Amniotic stem cell (primary cell): Measurements from ENCODE around the gene ZNF57.
"Not testable (repeated sequence)": the region's sequence is repeated elsewhere in the genome, so short reads cannot be mapped to it uniquely, and the experiment has no call there.

Experiments
- DNase-seq: peaks from one replicate; lab custom pipeline; 2025; lab: John Stamatoyannopoulos, UW

Gene ZNF57

GRCh38 chr19:2896694-2897093 is 4.0 kb upstream of the ZNF57 start:
- DNase-seq, result no peak

GRCh38 chr19:2902590-2903218 is 2.0 kb downstream of the ZNF57 start:
- DNase-seq, result no peak

DNA sequence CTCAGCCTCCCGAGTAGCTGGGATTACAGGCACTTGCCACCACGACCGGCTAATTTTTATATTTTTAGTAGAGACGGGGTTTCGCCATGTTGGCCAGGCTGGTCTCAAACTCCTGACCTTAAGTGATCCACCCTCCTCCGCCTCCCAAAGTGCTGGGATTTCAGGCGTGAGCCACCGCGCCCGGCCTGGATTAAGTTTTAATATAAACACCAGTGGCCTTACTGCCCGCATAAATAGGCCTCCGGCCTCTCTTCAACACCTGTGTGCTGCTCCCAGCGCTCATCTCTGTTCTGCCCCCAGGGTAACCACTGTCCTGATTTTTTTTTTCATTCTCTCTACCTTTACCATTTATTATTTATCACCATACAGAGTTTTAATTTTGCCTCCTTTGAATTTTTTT is 2.6 kb downstream of the ZNF57 start:
- DNase-seq, result not testable (repeated sequence)

GRCh38 chr19:2905918-2906519 is 5.3 kb downstream of the ZNF57 start:
- DNase-seq, result no peak

DNA sequence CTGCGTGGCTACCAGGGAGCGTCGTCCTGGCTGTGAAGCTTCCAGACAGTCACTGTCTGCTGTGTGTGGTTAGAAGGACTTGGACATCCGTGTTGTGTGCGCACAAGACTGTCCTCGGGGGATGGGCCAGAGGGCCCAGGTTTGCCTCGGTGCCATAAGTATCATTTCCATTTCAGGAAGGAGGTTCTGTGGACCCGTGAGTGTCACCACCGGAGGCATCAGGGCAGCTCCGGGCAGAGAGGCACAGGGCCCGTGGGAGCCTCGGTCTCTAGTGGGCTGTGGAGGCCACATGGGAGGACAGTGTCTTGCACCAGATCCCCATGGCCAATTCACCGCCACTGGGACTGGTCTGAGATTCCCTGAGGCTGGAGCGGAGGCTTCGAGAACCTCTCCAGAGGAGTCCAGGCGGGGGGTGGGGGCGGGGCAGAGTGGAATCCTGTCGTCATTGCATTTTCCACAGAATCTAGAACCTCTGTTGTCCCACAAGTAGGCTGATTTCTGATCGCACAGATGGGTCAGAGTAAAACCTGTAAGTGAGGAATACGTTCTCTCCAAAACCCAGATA is 6.0 kb downstream of the ZNF57 start:
- no peak for DNase-seq

- DNase-seq, result no peak
Observed at GRCh38 chr19:2912306-2912705, 11.6 kb downstream of the ZNF57 start.

GRCh38 chr19:2917275-2918184 is 16.8 kb downstream of the ZNF57 start:
- no peak for DNase-seq

DNA sequence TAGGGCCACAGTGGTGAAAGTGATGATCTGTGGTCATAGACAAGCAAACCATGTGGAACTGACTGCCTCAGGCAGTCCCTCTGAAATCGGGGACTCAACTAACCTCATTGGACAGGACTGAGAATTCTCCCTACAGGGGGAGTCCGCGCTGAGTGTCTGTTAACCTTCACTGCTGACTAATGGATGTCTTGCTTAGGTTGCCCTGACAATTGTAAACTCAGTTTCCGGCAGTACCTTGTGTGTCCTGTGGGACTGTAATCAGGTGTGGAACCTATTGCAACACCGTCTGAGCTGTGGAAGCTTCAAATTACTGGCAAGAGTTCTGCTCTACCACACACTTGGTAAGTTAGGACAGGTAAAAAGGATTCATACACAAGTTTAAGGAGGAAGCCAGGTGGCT is 22.3 kb downstream of the ZNF57 start:
- DNase-seq, result no peak

- DNase-seq, result no peak
Observed at GRCh38 chr19:2923510-2923909, 22.8 kb downstream of the ZNF57 start.

- no peak for DNase-seq
Observed at GRCh38 chr19:2926341-2927031, 25.8 kb downstream of the ZNF57 start.

- no peak for DNase-seq
Observed at GRCh38 chr19:2927032-2927430, 26.3 kb downstream of the ZNF57 start.

GRCh38 chr19:2933490-2933910 is 32.8 kb downstream of the ZNF57 start:
- no peak for DNase-seq

DNA sequence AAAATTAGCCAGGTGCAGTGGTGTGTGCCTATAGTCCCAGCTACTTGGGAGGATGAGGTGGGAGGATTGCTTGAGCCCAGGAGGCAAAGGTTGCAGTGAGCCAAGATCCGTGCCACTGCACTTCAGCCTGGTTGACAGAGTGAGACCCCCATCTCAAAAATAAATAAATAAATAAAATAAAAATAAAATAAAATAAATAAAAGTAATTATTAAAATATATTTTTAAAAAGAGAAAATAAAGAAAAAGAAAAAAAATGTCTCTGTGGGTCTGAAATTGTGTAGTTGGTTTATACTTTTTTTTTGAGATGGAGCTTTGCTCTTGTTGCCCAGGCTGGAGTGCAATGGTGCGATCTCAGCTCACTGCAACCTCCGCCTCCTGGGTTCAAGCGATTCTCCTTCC is 35.1 kb downstream of the ZNF57 start:
- not testable (repeated sequence) for DNase-seq

DNA sequence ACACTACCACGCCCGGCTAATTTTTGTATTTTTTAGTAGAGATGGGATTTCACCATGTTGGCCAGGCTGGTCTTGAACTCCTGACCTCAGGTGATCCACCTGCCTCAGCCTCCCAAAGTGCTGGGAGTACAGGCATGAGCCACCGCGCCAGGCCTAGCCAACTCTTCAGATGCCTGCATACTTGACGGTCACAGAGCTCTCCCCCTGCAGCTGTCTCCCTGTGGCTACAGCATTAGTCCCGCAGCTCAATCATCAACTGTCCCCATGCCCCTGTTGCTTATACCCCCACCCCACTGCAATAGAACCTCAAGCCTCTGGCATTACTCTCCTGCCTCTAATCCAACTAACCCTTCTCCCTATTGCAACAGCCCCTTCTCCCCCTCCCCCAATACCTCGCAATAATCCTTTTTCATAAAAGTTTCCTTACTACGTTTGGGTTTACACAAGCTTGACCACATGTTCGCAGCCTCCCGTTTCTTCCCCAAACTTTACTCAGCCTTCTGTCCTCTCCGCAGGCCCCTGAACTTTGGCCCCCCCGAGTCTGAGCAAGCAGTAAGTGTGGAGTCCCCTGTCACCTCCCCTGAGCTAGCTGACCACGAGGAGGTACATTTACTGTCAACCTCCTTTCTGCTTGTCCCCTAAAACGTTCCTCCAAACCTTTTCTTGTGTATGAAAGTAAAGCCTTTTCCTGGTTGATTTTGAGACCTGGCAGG is 42.4 kb downstream of the ZNF57 start:
- DNase-seq, result no peak

DNA sequence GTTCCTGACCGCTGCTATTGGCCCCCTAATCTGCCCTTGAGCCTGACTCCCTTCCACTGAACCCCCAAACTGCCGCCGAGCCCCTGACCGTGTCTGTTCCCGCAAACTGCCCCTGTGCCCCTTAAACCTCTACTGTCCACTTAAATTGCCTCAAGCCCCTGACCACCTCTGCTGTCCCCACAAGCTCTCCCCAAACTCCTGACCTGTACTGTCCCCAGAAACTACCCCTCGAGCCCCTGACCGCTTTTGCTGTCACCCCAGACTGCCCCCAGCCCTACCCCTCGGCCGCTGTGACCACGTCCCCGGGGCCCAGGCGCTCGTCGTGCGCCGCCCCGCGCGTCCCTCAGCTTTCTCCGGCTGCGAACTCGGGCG is 43.7 kb downstream of the ZNF57 start:
- no peak for DNase-seq

GRCh38 chr19:2944775-2945574 is 44.2 kb downstream of the ZNF57 start, which contains the start of gene ZNF77:
TSS of gene ZNF77 (minus strand) at chr19:2944971. CDS start at chr19:2944840, 131 bp downstream.
- DNase-seq, result peak; percentile 98

- no peak for DNase-seq
Observed at GRCh38 chr19:2945575-2946184, 45.0 kb downstream of the ZNF57 start.

GRCh38 chr19:2949939-2950285 is 49.2 kb downstream of the ZNF57 start:
- no peak for DNase-seq

DNA sequence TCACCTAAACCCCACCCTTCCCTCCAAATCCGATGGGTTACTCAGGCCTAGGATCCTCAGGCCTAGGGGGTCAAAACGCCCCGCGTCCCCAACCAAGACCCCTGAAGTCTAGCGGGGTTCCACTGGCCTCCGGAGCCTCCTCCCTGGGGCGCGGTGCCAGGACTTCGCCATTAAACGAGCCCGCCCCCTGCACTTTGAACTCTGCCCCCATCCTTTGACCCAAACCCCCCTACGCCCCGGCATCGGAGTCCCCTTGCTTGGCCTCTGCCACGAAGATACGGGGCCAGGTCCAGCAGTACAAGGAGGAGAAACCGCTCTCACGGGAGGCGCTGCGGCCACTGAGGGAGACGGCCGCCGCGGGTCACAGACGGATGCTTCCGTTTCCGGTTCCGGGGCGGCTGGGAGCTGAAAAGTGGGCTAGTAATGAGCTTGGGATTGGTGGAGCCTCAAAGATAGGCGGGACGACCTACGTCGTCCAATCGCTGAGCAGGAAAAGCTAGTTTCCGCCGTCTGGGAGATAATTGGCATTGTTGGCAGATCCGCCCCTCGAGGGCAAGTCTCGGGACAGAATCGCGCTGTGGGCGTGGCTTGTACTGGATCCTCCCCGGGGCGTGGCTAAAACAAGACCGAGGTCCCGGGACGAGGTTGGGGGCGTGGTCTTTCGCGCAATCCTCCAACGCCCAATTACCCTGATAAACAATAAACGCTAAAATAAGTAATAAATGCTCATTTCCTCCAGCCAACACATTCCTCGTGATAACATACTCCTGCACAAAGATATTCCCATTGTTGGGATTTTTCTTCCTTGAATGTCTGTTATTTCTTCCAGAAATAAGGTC is 49.8 kb downstream of the ZNF57 start:
- peak; percentile 99 for DNase-seq
